Putamen (tissue), 1 donor: ENCODE measurements around the gene HSPA12B.

ENCODE experiments used
- DNase-seq: peaks from one replicate; pipeline ENCODE4 v3.0.0-alpha.2; 2016; ENCODE audit warnings: low spot score

HSPA12B gene

DNA sequence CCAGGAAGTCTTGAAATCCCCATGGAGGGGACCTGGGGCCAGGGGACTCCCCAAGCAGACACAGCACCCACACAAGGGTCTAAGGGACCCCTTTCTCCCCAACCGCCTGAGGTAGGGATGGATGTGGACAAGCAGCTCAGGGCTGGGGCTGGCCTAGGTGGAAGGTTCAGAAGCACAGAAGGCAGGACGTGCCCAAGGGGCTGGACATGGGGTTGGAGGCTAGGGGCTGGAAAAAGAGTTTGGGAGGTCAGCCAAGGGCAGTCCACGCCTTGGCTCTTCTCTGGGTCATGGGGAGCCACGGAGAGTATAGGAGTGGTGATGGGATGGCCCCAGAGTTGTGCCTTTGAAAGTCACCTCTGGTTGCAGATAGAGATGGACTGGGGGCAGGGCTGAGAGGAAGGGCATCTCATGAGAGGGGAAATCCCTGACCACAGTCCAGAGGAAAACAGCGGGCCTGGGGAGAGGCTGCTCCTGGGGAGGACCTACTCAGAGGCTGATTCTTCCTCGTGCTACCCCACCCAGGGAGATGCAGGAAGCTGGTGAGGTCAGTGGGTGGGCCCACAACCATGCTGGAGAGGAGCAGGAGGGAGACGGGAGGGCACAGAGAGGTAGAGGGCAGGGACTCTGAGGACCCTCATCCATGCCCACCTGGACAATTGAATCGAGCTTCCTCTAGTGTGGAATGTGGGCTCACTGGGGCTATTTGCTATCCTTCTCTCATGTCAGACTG lies 2.5 kb upstream of the HSPA12B start:
- DNase-seq = no peak

DNA sequence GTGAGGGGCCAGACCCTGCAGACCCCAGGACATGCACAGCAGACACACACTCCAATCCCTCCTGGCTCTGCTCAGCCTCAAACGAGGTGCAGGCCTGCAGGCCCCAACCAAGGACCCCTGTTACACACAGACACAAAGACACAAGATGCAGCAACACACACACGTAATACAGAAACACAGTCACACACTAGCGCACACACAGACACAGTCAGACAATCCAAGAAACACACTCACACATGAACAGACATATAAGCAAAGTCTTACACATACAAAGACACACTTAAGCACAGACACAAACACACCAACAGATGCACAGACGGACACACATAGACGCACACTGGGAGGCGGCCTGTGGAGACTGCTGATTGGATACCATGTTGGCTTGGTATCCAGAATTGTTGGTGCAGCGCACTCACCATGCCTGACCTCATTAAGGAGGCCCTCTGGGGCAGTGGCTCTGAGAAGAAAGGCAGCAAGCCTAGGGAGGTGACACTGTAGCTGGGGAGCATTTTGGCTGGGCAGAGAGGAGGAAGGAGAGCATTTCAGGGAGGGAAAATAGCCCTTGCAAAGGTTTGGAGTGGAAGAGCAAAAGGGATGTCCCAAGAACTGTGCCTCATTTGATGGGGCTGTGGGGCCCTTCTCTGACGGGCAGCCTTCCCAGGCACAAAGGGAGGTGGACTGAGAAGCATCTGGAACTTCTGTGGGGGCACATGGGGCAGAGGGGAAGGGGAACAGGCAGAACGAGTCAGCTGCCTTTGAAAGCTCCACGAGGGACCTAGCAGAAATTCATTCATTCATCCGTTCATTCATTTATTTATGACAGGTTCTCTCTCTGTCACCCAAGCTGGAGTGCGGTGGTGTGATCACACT lies 1.4 kb upstream of the HSPA12B start:
- no peak for DNase-seq

DNA sequence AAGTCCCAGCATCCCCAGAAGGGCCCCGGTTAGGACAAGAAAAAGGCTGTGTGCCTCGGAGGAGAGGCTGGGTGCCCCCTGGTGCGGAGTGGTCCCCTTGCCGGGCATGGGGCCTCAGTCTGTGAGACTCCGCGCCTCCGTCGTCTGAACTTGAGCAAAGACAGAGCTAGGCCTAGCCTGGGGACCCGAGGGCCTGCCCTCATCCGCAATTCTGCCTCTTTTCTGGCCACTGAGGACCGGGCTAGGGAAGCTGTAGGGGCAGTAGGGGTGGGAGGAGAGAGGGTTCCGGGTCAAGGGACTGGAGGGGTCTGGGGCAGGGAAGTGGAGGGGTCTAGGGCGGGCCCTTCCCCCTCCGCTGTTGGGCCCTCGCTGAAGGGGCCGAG lies 550 bp upstream of the HSPA12B start:
- DNase-seq = no peak

GRCh38 chr20:3733119-3733995 lies 872 bp downstream of the HSPA12B start:
- DNase-seq = no peak

DNA sequence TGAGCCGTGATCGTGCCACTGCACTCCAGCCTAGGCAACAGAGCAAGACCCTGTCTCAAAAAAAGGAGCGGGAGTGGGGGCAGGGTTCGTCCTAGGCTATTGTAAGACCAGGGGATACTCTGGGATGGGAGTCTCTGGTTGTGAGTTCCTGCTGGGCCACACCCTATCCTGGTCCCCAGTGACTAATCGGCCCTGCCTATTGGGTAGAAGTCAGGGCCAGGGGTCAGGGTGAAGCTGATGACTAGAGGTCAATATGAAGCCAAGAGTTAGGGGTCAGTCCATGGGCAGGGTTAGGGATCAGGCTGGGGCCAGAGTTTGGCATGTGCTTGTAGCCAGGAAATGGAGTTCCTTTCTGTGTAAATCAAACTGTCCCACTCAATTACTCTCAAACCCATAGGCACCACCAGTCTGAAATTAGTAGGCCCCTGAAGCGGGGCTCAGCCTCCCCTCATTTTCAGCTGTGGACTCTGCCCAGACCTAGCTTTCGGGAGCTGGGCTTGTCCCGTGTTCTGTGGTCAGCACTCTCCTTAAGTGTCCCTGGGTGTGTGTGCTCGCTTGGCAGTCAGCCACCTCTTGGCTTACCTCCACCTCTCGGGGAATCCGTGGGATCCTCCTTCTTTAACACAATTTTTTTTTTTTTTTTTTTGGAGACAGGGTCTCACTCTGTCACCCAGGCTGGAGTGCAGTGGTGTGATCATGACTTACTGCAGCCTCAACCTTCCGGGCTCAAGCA lies 1.8 kb downstream of the HSPA12B start:
- DNase-seq = no peak

DNA sequence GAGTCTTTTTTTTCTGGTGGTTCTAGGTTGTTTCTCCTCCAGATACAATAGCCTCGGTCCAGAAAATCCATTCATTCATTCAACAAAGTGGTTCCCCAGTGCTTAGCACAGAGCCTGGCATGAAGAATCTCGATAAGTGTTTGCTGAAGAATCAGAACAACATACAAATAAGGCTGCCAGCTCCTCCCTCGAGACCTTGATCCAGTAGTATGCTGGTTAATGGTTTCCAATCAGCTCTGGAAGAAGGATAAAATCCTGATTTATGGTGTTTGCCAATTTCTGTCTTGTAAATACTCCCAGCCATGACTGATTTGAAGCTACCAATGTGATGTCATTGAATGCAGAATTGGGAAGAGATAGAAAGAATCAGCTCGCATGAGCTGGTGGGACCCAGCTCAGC lies 3.3 kb downstream of the HSPA12B start:
- no peak for DNase-seq

- no peak for DNase-seq
Measured at GRCh38 chr20:3738111-3739053, 5.9 kb downstream of the HSPA12B start.

DNA sequence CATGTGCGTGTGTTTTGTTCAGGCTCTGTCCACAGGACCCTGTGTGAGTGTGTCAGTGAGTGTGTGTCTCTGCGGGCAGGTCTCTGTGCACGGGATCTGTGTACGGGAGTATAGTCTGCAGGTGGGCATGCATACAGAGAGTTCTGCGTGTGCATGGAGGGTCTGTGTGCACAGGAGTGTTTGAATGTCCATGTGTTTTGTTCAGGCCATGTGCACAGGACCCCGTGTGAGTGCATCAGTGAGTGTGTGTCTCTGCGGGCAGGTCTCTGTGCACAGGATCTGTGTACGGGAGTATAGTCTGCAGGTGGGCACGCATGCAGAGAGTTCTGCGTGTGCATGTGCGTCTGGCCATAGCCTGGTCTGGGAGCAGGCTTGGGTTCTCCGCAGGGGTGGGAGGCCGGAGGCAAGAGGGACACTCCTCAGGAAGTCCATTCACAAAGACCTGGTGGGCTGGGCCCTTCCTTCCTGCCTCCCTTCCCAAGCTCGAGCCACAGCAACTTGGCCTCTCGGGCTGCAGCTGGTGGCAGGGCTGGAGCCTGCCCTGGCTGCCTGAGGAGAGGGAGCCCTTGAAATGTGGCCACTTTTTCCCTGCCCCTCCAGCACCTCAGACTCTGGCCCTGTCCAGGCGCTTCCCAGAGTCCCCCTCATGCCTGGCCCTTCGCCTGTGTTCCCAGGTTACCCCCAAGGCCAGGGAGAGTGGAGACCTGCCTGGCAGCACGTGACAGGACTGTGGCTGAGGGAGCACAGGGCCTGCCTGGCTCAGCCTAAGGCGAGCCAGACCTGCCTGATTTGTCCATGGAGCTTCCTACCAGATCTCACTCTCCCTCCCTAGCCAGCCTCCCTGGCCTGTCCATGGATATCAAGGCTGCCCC lies 6.8 kb downstream of the HSPA12B start:
- no peak for DNase-seq

- no peak for DNase-seq
Measured at GRCh38 chr20:3739926-3740451, 7.5 kb downstream of the HSPA12B start.

DNA sequence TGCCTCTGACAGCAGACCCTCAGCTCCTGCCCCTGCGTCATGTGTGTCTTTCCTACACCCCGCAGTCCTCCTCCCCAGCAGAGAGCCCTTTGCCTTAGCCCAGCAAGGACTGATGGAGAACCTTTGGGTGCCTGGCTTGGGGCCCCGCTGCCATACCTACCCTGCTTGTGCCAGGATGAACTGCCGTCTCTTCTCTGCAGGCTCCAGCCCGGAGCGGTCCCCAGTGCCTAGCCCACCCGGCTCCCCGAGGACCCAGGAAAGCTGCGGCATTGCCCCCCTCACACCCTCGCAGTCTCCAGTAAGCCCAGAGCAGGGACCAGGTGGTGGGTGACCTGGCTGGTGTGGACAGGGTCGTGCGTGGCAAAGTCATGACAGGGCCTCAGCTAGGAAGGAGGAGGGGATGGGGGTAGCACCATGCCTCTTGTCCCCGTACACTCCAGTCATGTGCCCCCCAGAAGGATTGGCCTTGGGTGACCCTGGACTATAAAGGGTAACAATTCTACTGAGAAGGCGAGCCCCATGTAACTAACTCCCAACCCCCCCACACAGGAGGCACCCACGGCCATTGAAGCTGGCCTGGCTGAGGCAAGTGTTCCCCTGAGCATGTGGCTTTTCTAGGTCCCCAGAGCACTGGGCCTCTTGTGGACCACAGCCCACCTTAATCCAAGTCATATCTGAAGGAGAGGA lies 8.3 kb downstream of the HSPA12B start:
- no peak for DNase-seq

- no peak for DNase-seq
Measured at GRCh38 chr20:3741836-3742458, 9.5 kb downstream of the HSPA12B start.

- no peak for DNase-seq
Measured at GRCh38 chr20:3743251-3743650, 10.8 kb downstream of the HSPA12B start.

DNA sequence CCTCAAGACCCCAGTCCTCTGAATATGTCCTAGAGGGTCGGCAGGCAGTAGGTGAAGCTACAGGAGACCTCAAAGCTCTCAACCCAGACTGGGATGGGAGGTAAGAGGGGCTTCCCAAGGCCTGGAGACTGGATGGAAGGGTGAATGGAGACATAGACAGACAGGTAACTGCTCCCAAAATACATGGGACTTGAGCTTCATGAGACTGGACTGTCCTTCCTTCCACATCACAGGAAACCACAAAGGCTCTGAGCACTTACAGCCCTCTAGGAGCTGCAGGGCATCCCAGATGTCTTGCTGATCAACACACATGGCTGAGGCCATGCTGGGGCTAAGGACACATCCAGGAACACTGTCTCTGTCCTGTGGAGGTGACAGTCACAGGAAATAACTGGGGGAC lies 11.6 kb downstream of the HSPA12B start:
- DNase-seq = no peak

GRCh38 chr20:3744806-3745685 lies 12.6 kb downstream of the HSPA12B start:
- DNase-seq = no peak

DNA sequence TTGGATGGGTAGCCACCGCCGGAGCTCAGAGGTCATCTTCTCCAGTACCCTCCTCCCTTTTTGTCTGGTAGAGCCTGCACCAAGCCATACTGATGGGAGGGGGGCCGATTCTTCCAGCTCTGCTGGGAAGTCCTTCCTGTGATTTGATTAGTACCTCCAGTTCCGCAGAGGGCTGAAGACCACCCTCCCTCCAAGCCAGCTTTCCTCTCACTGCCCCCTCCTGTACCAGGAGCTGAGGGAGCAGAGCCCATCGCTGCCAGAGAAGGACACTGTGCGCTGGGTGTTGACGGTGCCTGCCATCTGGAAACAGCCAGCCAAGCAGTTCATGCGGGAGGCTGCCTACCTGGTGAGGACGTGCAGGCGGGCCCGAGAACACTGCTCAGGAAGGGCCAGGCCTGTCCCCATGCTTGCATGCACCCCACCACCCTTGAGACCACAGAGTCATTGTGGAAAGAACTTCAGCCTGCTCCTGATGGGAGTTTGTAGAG lies 13.2 kb downstream of the HSPA12B start:
- no peak for DNase-seq

DNA sequence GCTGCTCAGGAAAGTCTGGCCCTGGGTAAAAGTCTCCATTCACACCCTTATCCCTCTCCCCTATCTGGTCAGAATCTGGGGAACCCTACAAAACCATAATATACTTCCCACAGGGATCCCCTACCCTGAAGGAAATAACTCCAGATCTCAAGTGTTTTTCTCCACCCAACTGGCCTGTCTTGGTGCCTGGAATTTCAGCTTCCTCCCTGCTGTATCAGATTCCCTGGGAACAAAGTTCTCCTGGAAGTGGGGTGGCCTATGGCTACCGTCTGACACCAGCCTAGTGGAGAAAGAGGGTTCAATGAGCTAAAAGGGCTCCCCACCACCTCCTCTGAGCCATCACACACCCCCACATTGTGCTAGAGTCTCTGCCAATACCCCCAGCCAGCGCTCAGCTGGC lies 15.0 kb downstream of the HSPA12B start:
- no peak for DNase-seq

DNA sequence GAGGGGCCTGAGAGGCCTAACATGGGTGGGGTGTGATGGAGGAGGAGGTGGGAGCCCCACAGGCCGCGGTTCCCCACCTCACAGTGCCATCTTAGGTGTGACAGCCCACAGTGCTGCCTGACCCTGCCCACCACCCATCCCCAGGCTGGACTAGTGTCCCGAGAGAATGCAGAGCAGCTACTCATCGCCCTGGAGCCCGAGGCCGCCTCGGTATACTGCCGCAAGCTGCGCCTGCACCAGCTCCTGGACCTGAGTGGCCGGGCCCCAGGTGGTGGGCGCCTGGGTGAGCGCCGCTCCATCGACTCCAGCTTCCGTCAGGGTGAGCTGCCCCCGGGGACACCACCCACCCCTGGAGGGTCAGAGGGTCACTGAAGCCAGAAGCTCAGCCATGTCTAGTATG lies 15.6 kb downstream of the HSPA12B start:
- DNase-seq = no peak
